Measurements from ENCODE around the gene KLHDC8B. TPM values are rescaled to one million over a fixed set of nuclear protein-coding genes. Genes with fewer than 3 reads are reported as not detected.

Gene KLHDC8B
- total RNA-seq, 1 donor = 19.4 TPM

GRCh38 chr3:49177073-49177472 is 5.7 kb downstream of the KLHDC8B start:
- H3K4me3 ChIP-seq (ENCODE audit: low read depth, low read length) = no peak overlapping the region
- no peak for TF ChIP-seq CTCF (IDR thresholded peaks at IDR 0.05; ENCODE audit: insufficient read depth, low read depth, low read length)
- DNase-seq (ENCODE audit: low read depth) = no peak

- DNase-seq (ENCODE audit: low read depth) = no peak
- H3K4me3 ChIP-seq (ENCODE audit: low read depth, low read length) = no peak overlapping the region
- TF ChIP-seq CTCF (IDR thresholded peaks at IDR 0.05; ENCODE audit: insufficient read depth, low read depth, low read length) = no peak
Observed at GRCh38 chr3:49180116-49180515, 8.7 kb downstream of the KLHDC8B start.

DNA sequence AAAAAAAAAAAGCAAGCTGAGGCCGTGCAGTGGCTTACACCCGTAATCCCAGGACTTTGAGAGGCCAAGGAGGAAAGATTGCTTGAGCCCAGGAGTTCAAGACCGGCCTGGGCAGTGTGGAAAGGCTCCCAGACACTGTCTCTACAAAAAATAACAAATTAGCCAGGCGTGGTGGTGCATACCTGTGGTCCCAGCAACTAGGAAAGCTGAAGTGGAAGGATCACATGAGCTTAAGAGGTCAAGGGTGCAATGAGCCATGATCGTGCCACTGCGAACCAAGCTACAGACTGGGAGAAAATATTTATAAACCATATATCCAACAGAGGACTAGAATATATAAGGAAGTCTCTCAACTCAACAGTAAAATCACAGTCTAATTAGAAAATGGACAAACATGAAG is 10.0 kb downstream of the KLHDC8B start:
- no peak overlapping the region for H3K4me3 ChIP-seq (ENCODE audit: low read depth, low read length)

DNA sequence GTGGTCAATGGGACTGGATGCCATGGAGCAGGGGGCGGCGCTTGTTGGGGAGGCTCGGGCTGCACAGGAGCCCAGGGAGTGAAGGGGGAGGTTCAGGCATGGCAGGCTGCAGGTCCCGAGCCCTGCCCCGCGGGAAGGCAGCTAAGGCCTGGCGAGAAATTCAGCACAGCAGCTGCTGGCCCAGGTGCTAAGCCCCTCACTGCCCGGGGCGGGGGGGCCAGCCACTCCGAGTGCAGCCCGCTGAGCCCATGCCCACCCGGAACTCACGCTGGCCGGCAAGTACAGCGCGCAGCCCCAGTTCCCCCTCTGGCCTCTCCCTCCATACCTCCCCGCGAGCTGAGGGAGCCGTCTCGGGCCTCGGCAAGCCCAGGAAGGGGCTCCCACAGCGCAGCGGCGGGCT is 11.3 kb downstream of the KLHDC8B start:
- no peak overlapping the region for H3K4me3 ChIP-seq (ENCODE audit: low read depth, low read length)
- no peak for TF ChIP-seq CTCF (IDR thresholded peaks at IDR 0.05; ENCODE audit: insufficient read depth, low read depth, low read length)
- DNase-seq (ENCODE audit: low read depth) = no peak

More for the DNA sequence above, 10.0 kb downstream of the KLHDC8B start:
- no peak for TF ChIP-seq CTCF (IDR thresholded peaks at IDR 0.05; ENCODE audit: insufficient read depth, low read depth, low read length)
- DNase-seq (ENCODE audit: low read depth) = no peak

DNA sequence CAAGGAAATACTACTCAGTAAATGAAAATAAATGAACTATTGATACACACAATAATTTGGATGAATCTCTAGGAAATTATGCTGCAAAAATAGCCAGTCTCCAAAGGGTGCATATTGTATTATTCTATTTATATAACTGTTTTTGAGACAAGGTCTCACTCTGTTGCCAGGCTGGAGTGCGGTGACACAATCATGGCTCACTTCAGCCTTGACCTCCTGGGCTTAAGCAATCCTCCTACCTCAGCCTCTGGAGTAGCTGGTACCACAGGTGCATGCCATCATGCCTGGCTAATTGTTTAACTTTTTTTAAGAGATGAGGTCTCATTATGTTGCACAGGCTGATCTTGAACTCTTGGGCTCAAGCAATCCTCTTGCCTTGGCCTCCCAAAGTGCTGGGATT is 12.5 kb downstream of the KLHDC8B start:
- H3K4me3 ChIP-seq (ENCODE audit: low read depth, low read length) = no peak overlapping the region
- DNase-seq (ENCODE audit: low read depth) = no peak
- no peak for TF ChIP-seq CTCF (IDR thresholded peaks at IDR 0.05; ENCODE audit: insufficient read depth, low read depth, low read length)

DNA sequence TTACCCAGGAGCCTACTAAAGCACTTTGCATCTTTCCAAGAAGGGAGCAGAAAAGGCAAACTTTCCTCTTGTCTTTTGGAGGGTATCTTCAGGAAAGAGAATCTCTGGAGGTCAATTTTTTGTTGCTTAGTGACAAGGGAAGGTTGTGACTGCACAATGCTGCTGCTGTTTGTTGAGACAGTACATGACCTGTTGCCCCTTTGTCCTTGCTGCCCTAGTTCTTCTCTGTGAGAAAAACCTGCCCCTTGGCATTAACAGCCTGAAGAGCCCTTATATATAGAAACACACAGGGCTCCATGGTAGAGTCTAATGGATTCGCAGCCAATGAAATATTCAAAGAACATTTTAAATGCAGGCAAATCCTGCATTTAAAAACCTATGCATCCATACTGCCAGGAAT is 20.3 kb downstream of the KLHDC8B start:
- H3K4me3 ChIP-seq (ENCODE audit: low read depth, low read length) = no peak overlapping the region
- DNase-seq (ENCODE audit: low read depth) = no peak
- no peak for TF ChIP-seq CTCF (IDR thresholded peaks at IDR 0.05; ENCODE audit: insufficient read depth, low read depth, low read length)

DNA sequence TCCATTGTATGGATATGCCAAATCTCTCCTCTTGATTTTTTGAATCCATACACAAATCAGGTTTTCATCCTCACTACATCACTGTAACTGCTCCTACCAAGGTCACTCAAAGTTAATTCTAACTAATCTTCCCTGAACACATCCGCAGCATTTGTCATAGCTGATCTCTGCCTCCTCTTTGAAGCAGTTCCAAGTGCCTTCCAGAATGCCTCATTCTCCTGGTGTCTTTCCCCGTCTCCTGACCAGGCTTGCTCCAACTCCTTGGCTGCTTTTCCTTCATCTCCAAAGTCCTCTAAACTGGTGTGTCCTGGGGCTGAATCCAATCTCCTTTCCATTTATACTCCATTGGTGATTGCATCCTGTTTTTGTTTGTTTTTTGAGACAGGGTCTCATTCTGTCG is 26.8 kb downstream of the KLHDC8B start:
- no peak for DNase-seq (ENCODE audit: low read depth)
- TF ChIP-seq CTCF (IDR thresholded peaks at IDR 0.05; ENCODE audit: insufficient read depth, low read depth, low read length) = no peak

More for the DNA sequence above, 26.8 kb downstream of the KLHDC8B start:
- no peak overlapping the region for H3K4me3 ChIP-seq (ENCODE audit: low read depth, low read length)

Measured in fibroblast of villous mesenchyme (primary cell).